HG03354 (cell line): Measurements from ENCODE around the gene UPF2.
"Not testable (repeated sequence)": the region's sequence is repeated elsewhere in the genome, so short reads cannot be mapped to it uniquely, and the experiment has no call there.

ENCODE experiments used
- ATAC-seq: cut with Tn5 transposase; IDR thresholded peaks from one replicate; pipeline ENCODE4 v1.9.1; 2021; ENCODE audit warnings: mild to moderate bottlenecking; ENCODE audit not compliant: unreplicated experiment, poor library complexity, severe bottlenecking

Gene UPF2

DNA sequence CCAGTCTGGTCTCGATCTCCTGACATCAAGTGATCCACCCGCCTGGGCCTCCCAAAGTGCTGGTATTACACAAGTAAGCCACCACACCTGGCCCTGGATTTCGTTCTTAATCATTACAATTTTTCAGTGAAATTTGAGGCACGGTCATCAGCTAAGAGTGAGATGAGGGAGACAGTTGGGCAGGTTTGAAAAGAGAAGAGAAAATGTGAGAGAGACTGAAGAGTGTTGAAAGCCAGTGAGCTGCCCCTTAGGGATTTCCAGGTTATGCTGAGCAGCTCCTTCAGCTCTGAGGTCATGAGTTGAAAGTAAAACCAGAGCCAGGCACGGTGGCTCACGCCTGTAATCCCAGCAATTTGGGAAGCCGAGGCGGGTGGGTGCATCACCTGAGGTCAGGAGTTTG is 5.9 kb upstream of the UPF2 start:
- no peak for ATAC-seq

DNA sequence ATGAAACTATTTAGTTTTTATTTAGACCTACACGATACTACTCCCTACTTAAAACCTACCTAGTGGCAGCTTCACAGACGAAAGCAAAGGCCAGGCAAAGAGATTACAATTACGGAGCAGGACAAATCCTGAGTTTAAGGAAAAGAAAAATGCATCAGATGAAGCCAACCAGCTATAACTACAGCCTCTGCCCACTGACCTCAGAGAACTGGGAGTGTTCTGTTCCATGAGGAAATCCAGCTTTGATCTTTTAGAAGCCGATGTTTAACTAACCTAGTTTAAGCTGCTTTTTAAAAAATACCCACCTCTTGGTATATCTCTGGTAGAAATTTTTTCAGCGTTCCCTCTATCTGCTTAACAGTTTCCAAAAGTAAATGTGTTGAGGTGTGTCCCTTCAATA is 3.0 kb upstream of the UPF2 start:
- ATAC-seq, result no peak

- ATAC-seq, result peak; percentile 7
These were observed 206 bp downstream of the UPF2 start for GRCh38 chr10:12042409-12042796.

GRCh38 chr10:12041766-12042408 is 722 bp downstream of the UPF2 start:
- no peak for ATAC-seq

DNA sequence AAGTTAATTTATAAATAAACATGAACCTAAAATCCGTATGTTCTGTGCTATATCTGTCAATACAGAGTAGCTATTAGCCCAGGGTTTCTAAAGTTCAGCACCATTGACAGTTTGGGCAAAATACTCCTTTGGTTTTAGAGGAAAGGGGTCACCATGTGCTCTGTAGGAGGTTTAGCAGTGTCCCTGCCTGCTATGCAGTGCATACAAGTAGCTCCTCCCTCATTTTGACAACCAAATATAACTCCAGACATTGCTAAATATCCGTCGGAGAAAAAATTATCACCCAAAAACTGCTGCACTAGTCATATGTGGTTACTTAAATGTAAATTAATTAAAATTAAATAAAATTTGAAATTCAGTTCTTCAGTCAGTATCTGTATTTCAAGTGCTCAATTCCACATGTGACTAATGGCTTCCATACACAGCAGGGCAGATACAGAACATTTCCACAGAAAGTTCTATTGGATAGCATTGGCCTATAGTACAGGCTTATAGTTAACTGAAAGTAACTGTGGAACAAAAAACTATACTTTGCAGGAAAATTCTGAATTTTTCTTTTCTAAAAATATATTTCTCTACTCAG is 6.4 kb downstream of the UPF2 start:
- ATAC-seq, result no peak

- no peak for ATAC-seq
These were observed 11.2 kb downstream of the UPF2 start for GRCh38 chr10:12031404-12031803.

DNA sequence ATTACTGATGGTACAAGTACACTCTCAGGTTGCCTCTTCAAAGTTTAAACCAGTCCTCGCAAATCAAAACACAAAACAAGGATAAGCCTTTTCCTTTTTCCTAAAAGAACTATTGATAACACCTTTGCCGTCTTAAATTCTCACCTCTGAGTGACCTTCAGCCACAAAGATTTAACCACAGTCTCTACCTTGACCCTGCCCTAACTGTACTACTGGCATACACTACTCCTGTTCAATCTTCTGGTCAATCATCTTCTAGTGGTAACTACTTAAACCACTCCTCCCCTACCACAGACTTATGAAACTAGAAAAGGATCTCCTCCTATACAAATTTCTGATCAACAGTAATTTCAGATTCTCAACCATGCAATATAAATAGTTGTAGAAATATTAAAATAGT is 15.1 kb downstream of the UPF2 start:
- peak; percentile 99 for ATAC-seq

DNA sequence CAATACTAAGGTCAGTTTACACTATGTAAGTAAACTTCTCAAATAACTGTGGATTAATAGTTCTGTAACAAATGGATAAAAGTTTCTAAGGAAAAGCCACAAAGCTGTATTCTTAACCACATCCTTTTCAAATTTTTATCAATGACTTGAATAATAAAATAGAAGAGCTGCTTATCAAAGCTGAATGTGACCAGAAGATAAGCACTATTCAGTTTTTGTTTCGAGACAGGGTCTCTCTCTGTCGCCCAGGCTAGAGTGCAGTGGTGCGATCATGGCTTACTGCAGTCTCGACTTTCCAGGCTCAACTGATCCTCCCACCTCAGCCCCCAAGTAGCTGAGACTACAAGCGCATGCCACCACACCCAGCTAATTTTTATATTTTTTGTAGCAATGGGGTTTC is 17.0 kb downstream of the UPF2 start:
- ATAC-seq, result no peak

DNA sequence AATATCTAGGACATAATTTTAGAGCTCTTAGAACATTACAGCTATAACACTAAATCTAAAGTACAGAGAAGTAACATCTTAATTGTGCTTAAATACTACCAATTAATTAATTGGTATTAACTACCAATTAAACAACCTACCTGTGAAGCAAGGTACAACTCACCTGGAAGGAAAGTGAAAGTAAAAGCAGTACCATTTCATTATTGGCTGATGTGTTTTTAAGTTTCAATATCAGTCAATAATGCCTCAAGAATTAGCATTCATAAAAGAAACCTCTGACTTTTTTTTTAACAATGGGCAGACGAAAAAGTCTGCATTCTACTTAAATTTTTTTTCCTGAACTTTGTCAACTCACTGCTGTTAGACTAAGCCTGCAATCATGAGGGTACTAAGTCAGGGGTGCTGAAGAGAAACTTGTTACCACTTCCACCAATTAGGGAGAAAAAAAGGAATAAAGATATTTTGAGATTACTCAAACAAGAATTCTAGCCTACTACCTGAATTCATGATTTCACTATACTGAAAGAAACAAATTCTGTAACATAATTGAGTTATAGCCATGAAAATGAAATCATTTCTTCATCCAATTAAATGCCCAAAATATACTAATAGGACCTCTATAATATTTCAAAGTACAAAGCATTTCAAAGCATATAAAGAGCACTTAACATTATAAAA is 19.9 kb downstream of the UPF2 start:
- no peak for ATAC-seq

DNA sequence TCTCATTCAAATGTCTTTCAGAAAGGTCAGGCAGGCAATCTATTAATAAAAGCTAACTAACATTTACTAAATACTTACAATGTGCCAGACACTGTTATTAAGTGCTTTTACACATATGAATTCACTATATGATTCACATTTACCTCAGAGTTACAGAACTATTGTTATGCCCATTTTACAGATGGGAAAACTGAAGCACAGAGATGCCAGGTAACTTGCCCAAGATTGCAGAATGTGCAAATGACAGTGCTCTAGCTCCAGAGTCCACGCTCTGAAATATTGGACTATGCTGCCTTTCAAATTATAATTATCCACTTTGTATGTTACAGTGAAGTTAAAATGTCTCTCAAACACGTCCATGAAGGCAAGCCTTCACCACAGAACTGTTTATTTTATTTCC is 22.0 kb downstream of the UPF2 start:
- no peak for ATAC-seq

DNA sequence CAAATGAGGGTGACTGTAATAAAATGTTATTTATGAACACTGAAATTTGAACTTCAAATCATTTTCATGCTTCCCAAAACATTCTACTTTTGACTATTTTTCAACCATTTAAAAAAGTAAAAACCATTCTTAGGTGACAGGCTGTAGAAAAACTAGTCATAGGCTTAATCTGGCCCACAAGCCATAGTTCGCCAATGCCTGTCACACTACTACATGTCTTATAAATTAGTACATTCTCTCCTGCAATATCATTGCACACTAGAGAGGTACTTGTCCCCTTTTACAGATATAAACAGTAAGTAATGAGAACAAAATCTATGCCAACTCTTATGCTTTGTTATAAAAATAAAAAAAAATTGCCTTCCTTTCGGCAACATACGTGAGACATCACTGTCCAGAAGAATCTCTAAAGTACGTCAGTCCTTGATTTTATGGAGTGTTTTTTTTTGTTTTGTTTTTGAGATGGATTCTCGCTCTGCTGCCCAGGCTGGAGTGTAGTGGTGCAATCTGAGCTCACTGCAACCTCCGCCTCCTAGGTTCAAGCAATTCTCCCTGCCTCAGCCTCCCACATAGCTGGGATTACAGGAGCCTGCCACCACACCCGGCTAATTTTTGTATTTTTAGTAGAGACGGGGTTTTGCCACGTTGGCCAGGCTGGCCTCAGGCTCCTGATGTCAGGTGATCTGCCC is 23.2 kb downstream of the UPF2 start:
- no peak for ATAC-seq

DNA sequence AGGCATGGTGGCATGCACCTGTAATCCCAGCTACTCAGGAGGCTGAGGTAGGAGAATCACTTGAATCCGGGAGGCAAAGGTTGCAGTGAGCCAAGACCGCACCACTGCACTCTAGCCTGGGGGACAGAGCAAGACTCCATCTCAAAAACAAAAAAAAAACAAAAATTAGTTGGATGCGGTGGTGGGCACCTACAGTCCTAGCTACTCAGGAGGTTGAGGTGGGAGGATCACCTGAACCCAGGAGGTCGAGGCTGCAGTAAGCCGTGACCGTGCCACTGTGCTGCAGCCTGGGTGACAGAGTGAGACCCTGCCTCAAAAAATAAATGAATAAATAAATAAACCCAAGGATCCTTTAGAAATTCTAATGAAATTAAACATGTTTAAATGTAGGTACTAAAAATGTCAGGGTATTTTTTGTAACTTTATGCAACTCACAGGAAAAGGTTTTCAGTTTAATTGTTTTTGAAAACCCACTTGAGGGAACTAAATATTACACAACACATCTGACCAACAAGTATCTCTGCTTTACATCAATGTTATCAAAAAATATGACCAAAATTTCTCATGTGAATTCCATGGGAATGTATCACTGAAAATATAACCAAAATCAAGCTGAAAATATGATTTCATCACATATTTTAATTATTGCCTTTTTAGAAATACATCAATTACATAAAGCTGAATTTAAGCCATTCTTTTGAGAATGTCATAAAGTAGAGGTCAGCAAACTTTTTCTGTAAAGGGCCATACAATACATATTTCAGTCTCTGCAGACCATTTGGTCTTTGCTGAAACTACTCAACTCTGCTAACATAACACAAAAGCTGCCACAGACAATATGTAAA is 23.9 kb downstream of the UPF2 start:
- no peak for ATAC-seq

- ATAC-seq, result no peak
These were observed 28.7 kb downstream of the UPF2 start for GRCh38 chr10:12013926-12014325.

GRCh38 chr10:12013391-12013790 is 29.2 kb downstream of the UPF2 start:
- not testable (repeated sequence) for ATAC-seq

GRCh38 chr10:12010353-12010752 is 32.3 kb downstream of the UPF2 start:
- no peak for ATAC-seq

DNA sequence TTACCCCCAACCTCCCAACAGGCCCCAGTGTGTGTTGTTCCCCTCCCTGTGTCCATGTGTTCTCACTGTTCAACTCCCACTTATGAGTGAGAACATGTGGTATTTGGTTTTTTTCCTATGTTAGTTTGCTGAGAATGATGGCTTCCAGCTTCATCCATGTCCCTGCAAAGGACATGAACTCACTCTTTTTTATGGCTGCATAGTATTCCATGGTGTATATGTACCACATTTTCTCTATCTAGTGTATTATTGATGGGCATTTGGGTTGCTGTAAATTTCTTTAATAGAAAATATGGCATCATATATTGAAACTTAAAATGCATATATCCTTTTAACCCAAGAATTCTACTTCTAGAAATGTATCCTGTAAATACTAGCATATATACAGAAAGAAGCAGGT is 33.8 kb downstream of the UPF2 start:
- not testable (repeated sequence) for ATAC-seq

DNA sequence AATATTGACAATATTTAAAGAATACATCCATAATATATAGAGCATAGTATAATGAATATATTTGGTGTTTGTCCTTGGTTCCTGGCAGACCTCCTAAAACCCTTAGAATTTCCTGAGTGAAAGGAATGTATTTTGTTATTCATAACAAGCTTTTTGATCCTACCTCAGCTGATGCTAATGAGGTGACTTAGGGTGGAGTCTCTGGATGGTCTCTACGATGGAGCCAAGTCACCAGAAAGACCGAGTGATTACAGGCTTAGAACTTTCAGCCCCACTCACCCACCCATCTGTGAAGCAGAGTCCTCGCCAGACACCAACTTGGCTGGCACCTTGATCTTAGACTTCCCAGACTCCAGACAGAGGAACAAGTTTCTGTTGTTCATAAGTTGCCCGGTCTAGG is 35.9 kb downstream of the UPF2 start:
- ATAC-seq, result no peak

DNA sequence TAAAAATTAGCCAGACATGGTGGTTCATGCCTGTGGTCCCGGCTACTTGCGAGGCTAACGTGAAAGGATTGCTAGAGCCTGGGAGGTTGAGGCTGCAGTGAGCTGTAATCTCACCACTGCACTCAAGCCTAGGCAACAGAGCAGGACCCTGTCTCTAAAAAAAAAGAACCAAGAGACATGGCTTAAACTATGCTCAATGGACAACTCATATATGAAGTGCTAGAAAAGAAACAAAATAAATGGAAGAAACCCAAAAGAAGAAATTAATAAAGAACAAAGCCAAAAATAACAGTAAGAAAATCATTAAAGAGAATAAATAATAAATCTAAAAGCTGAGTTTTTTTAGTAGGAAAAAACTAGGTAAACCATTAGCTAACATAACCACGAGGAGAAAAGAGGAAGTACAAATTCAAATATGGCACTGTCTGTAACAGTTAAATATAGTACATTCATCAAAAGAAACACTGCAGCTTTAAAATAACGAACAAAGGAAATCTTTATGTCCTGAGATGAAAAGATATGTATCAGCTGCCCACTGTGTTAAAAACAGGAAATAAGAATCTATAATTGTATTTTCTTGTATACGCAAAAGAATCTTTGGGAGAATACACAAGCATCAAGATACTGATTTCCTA is 48.7 kb downstream of the UPF2 start:
- peak; percentile 82 for ATAC-seq

GRCh38 chr10:11988924-11989323 is 53.7 kb downstream of the UPF2 start:
- ATAC-seq, result no peak
